ENCODE data around the gene LLPH.

Gene LLPH

DNA sequence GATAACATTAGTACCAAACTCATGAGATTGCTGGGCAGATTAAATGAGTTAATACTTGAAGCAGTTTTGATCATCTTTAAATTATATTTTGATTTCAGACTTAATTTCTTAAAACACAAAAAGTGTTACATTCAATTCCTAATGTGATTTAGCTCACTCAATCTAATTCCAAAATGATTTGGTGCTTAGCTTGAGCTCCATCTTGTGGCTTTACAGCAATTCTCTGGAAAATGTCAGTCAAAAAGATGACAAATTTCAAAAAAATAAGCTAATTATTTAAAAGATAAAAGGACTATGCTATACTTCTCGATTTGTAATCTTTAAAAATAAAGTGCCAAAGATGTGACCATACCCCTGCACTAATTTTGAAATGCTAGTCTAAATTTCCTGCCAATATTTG lies 10.1 kb downstream of the LLPH start:
- Mint-ChIP-seq H3K27ac (no peak overlapping the region), H3K4me1 (ENCODE audit: low read depth) (peaks cover 22% of the 10 kb centered on the region), H3K36me3 (peaks cover 17% of the 10 kb centered on the region), H3K9me3 (ENCODE audit: low read depth) (no peaks in the 10 kb centered on the region), H3K4me3 (no peak overlapping the region), H3K27me3 (no peaks in the 10 kb centered on the region)

DNA sequence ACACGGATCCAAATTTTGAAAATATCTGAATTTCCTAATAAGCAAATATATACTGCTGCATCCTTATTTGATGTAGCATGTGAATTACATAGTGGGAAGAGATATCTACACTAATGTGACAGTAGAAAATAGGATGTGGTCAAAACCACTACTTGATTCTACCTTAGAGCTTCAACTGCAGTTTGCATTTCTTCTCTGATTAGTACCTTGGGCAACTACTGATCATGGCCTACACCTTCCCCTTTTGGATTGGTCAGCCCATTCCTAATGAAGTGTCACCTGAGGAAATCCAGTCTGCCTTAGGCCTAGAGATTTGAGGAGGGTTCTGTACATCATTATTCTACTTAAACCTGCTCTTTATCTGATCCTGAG lies 10.7 kb downstream of the LLPH start:
- H3K27ac Mint-ChIP-seq: no peak overlapping the region
- H3K4me3 Mint-ChIP-seq: no peak overlapping the region
- no peaks in the 10 kb centered on the region for H3K27me3 Mint-ChIP-seq
- no peaks in the 10 kb centered on the region for H3K9me3 Mint-ChIP-seq (ENCODE audit: low read depth)
- H3K4me1 Mint-ChIP-seq (ENCODE audit: low read depth): peaks cover 16% of the 10 kb centered on the region
- H3K36me3 Mint-ChIP-seq: peaks cover 13% of the 10 kb centered on the region

DNA sequence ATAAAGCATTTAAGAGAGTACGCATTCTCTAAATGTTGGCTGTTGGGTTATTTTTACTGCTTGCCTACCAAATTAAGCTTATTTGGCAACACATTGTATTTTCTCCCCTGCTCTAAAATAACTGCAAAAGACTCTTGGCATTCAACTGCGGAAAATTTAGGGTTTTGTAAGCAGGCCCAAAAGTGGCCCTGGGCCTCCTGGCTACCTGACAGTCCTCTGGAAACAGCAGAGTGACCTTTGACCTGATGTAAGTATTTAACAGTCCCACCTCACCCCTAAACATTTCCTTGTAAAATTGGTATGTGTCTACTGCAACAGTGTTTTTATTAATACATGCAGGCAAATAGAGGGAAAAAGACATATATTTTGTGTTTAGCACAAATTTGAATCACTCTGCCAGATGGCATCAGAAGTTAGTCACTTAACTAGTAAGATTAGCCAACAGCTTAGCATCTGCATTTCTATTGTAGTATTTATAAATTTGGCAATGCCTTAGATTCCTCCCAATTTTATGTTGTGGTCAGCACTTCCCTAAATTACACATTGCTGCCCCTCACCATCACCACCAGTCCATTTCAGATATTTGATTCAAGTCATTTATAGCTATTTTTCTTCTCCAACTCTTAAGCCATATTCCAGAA lies 11.2 kb downstream of the LLPH start:
- H3K36me3 Mint-ChIP-seq: peaks cover 12% of the 10 kb centered on the region
- H3K27ac Mint-ChIP-seq: no peak overlapping the region

DNA sequence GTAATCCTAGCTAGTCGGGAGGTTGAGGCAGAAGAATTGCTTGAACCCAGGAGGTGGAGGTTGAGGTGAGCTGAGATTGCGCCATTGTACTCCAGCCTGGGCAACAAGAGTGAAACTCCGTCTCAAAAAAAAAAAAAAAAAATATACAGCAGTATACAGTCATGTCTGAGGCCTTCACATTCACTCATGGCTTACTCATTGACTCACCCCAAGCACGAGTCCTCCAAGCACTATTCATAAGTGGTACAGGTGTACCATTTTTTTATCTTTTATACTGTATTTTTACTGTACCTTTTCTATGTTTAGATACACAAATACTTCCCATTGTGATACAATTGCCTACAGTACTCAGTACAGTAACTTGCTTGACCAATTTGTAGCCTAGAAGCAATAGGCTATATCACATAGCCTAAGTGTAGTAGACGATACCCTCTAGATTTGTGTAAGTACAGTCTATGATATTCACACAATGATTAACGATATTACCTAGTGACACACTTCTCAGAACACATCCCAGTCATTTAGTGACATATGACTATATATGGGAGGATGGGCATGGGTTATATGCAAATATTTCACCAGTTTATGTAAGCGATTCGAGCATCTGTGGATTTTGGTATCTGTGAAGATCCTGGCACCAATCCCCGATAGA lies 12.2 kb downstream of the LLPH start:
- no peak overlapping the region for H3K27ac Mint-ChIP-seq
- H3K9me3 Mint-ChIP-seq (ENCODE audit: low read depth): no peaks in the 10 kb centered on the region
- H3K4me3 Mint-ChIP-seq: no peak overlapping the region
- peaks cover 10% of the 10 kb centered on the region for H3K36me3 Mint-ChIP-seq
- peaks cover 13% of the 10 kb centered on the region for H3K4me1 Mint-ChIP-seq (ENCODE audit: low read depth)
- H3K27me3 Mint-ChIP-seq: no peaks in the 10 kb centered on the region

More for the DNA sequence above, 11.2 kb downstream of the LLPH start:
- no peaks in the 10 kb centered on the region for H3K9me3 Mint-ChIP-seq (ENCODE audit: low read depth)
- H3K27me3 Mint-ChIP-seq: no peaks in the 10 kb centered on the region
- H3K4me1 Mint-ChIP-seq (ENCODE audit: low read depth): peaks cover 13% of the 10 kb centered on the region
- H3K4me3 Mint-ChIP-seq: no peak overlapping the region

DNA sequence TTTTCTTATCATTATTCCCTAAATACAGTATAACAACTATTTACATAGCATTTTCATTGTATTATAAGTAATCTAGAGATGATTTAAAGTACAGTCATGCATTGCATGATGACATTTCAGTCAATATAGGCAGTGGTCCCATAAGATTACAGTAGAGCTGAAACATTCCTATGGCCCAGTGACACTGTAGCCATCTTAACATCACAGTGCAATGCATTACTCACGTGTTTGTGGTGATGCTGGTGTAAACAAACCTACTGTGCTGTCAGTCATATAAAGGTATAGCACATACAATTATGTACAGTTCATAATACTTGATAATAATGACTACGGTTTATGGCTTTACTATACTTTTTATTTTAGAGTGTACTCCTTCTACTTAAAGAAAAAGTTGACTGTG lies 13.3 kb downstream of the LLPH start:
- no peak overlapping the region for H3K27ac Mint-ChIP-seq
- no peak overlapping the region for H3K4me3 Mint-ChIP-seq
- no peaks in the 10 kb centered on the region for H3K27me3 Mint-ChIP-seq
- peaks cover 10% of the 10 kb centered on the region for H3K36me3 Mint-ChIP-seq
- peaks cover 13% of the 10 kb centered on the region for H3K4me1 Mint-ChIP-seq (ENCODE audit: low read depth)
- H3K9me3 Mint-ChIP-seq (ENCODE audit: low read depth): no peaks in the 10 kb centered on the region

DNA sequence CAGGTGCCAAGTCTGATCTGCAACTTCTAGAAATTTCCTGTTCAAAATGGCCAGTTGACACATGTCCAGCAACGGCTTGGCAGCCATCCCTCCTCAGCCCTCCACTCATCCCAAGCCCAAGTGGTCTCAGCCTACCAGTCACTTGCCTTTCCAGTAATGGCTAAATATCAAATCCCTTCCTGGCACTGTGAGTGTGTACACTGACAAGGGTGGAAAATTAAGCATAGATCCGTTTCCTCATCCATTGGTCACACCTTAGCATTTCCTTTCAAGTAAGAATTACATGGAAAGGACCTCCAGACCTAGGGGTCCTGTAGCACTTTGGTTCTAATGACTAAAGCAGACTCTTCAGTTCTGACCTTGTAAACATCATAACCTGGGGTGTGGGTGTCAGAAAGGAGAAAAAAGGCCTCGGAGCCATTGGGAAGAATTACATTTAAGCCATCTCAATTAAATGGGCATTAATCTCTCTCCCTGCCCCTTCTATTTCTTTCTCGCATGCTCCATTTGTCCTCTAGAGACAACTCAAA lies 15.4 kb downstream of the LLPH start:
- no peaks in the 10 kb centered on the region for H3K9me3 Mint-ChIP-seq (ENCODE audit: low read depth)
- no peaks in the 10 kb centered on the region for H3K27me3 Mint-ChIP-seq
- H3K4me1 Mint-ChIP-seq (ENCODE audit: low read depth): peaks cover 8% of the 10 kb centered on the region
- H3K27ac Mint-ChIP-seq: no peak overlapping the region
- H3K4me3 Mint-ChIP-seq: no peak overlapping the region
- peaks cover 8% of the 10 kb centered on the region for H3K36me3 Mint-ChIP-seq

DNA sequence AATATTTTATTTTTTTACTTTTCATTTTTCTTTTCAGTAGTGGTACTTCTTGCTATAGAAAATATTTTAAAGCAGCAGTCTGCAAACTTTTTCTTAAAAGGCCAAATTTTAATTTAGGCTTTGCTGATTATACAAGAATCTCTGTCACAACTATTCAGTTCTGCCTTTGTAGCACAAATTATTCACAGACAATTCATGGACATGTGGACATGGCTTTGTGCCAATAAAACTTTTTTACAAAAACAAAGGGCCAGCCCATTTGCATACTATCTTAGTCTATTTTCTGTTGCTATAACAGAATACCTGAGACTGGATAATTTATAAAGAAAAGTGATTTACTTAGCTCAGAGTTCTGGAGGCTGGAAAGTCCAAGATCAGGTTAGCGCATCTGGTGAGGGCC lies 17.1 kb downstream of the LLPH start:
- Mint-ChIP-seq H3K27me3 (no peaks in the 10 kb centered on the region), H3K27ac (no peak overlapping the region), H3K4me1 (ENCODE audit: low read depth) (no peaks in the 10 kb centered on the region), H3K36me3 (peaks cover 3% of the 10 kb centered on the region), H3K4me3 (no peak overlapping the region), H3K9me3 (ENCODE audit: low read depth) (no peaks in the 10 kb centered on the region)

DNA sequence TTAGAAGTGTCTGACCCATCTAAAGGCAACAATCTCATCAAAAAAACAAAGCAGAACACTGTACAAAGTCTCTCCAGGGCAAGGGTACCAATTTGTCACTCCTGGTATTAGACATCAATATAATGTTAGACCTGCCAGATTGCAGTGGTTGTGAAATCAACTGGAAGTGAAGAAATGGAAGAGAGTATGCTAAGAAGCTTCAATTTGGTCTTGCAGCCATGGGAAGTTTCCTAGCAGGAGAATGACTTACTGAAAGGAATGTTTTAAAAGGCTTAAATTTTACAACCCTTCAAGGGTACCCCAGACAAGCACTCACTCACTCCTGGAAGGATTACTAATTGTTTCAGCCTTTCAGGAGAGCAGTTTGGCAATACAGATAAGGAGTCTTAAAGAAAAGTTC lies 18.9 kb downstream of the LLPH start:
- H3K4me1 Mint-ChIP-seq (ENCODE audit: low read depth): no peaks in the 10 kb centered on the region
- H3K9me3 Mint-ChIP-seq (ENCODE audit: low read depth): no peaks in the 10 kb centered on the region
- H3K36me3 Mint-ChIP-seq: peaks cover 3% of the 10 kb centered on the region
- no peaks in the 10 kb centered on the region for H3K27me3 Mint-ChIP-seq
- no peak overlapping the region for H3K27ac Mint-ChIP-seq
- no peak overlapping the region for H3K4me3 Mint-ChIP-seq

DNA sequence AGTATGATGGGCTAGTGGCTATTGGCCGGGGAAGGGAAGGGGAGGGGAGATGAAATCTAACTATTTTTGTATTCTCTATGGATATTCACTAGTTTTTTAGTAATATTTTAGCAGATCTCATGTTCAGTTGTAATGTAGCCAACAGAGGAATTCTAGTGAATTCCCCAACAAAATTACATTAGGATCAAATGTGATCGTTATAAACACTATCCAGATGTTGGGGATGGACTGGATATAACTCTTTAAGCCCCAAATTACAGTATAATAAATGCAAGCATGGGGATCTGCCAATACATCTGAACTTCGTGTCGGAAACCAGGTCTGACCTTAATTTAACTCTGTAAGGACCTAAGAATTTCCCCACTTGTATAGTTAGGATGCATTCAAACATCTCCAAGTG lies 21.5 kb downstream of the LLPH start:
- Mint-ChIP-seq H3K4me1 (ENCODE audit: low read depth) (no peaks in the 10 kb centered on the region), H3K27me3 (no peaks in the 10 kb centered on the region), H3K9me3 (ENCODE audit: low read depth) (no peaks in the 10 kb centered on the region), H3K4me3 (no peak overlapping the region), H3K36me3 (peaks cover 2% of the 10 kb centered on the region), H3K27ac (no peak overlapping the region)

DNA sequence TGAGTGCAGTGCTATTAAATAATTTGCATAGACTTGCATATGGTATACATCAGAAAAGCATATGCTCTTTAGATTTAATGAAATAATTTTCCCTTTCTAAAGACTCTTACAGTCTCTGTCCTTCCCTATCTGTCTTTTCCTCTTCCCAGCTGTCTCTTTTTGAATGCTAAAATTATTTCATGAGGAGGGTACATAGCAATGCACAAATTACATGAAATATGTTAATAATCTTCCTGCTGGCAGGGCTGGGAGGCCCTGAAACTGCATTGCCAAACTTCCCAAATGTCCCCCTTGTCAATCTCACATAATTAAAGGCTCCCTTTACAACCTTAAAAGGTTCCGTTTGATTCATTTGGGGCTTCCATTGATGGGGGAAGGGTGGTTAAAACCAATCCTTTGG lies 22.2 kb downstream of the LLPH start:
- H3K36me3 Mint-ChIP-seq: no peaks in the 10 kb centered on the region
- H3K9me3 Mint-ChIP-seq (ENCODE audit: low read depth): no peaks in the 10 kb centered on the region
- no peak overlapping the region for H3K4me3 Mint-ChIP-seq
- no peak overlapping the region for H3K27ac Mint-ChIP-seq
- no peaks in the 10 kb centered on the region for H3K4me1 Mint-ChIP-seq (ENCODE audit: low read depth)
- H3K27me3 Mint-ChIP-seq: no peaks in the 10 kb centered on the region

DNA sequence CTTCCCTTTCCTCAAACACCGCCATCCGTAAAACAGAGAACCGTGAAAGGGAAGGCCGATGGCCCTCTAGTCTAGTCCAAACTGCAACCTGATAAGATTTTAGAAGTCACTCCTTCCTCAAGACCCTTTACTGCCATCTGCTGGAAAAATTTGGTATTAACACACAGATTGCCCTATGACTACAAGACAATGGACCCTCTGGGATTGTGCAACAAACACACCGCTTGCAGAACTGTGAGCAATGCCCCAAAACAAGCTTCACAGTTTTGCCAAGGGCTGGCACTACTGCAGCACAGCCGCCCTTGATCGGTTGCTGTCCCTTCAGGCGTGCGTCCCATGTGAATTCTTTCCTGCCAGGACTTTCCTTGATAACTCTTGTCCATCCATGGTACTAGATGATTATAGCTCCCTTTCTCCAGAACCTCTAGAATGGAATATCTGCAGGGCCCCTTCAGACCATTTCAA lies 23.1 kb downstream of the LLPH start:
- peaks cover 4% of the 10 kb centered on the region for H3K27me3 Mint-ChIP-seq
- no peak overlapping the region for H3K27ac Mint-ChIP-seq
- H3K36me3 Mint-ChIP-seq: no peaks in the 10 kb centered on the region
- H3K4me3 Mint-ChIP-seq: no peak overlapping the region
- H3K4me1 Mint-ChIP-seq (ENCODE audit: low read depth): no peaks in the 10 kb centered on the region
- H3K9me3 Mint-ChIP-seq (ENCODE audit: low read depth): no peaks in the 10 kb centered on the region

DNA sequence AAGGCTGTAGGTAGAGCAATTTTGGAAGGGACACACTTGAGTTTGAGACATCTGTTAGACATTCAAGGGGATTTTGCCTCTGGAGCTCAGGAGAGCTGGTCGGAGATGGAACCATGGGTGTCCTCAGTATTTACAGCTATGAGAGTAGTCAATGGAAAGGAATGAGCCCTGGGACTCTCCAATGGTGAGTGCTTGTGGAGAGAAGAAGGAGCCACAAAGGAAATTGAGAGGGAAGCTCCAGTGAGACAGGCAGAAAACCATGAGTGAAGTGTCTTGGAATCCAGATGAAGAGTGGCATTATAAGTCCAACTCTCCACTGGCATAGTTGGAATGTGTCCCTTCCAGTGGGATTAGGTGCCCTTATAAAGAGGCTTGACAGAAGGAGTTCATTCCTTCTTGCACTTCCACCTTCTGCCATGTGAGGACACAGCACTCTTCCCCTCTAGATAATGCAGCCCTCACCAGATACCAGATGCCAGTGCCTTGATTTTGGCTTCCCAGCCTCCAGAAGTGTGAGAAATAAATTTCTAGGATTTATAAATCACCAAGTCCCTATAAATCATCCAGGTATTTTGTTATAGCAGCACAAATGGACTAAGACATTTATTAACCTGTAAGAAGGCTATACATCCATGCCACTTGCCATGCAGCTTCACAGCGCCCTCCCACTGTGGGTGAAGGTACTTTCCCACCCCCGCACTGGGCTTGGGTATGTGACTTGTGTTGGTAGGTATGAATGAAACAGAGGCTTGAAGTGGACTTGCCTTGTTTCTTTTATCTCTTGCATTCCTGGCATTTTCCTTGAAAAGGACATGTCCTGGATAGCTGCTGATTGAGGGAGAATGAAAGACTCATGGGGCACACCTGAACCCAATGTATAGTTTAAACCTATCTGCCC lies 27.3 kb downstream of the LLPH start:
- no peaks in the 10 kb centered on the region for H3K36me3 Mint-ChIP-seq
- peaks cover 5% of the 10 kb centered on the region for H3K9me3 Mint-ChIP-seq (ENCODE audit: low read depth)
- no peak overlapping the region for H3K27ac Mint-ChIP-seq
- H3K4me1 Mint-ChIP-seq (ENCODE audit: low read depth): no peaks in the 10 kb centered on the region
- H3K4me3 Mint-ChIP-seq: no peak overlapping the region
- peaks cover 14% of the 10 kb centered on the region for H3K27me3 Mint-ChIP-seq

DNA sequence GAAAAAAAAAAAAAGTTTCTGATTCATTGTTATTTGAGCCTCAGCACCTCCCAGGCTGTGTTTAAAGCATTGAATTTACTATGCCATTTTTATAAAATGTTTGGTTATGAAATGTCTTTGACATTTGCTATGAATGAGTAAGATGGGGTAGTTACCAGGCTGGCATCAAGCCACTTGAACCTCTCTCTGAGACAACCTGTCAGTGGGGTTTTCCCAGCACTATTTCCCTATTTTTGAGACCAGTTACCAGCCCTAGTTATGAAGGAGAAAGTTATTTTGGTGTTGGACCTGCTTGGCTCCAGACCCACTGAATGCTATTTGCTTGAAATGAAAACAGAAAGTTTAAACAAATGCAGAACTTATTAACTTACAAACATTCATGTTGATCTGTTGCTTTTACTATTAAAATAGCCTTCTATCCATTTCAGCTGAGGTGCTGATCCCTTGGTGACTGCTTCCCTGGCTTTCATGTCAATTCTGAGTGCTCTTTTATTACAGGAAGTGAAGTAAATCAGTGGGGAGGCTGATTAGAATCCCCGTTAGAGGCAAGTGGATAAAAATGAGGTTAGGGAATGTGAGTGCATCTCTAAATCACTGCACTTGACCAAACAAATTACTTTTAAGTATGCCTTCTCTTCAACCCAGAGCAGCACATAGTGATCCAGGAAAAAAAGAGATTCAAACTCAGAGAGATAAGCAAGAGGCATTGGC lies 37.8 kb downstream of the LLPH start:
- no peak overlapping the region for H3K27ac Mint-ChIP-seq
- H3K4me3 Mint-ChIP-seq: no peak overlapping the region
- H3K36me3 Mint-ChIP-seq: no peaks in the 10 kb centered on the region
- no peaks in the 10 kb centered on the region for H3K4me1 Mint-ChIP-seq (ENCODE audit: low read depth)
- H3K27me3 Mint-ChIP-seq: peaks cover 14% of the 10 kb centered on the region
- H3K9me3 Mint-ChIP-seq (ENCODE audit: low read depth): no peaks in the 10 kb centered on the region

DNA sequence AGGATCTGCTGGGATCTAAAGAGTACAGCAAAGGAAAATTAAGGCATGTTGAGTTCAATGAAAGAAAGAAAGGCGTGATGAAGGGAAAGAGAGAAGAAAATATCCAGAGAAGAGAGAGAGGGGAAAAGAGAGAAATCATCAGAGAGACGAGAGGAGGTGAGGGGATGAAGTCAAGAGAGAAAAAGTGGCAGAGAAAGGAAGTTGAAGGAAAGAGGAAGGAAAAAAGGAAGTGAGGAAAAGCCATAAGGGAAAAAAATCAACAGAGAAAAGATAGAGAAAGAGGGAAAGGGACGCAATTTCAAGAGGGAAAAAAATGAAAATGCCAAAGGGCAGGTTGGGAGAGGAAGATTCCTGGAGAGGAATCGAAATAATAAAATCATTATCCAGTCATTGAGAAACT lies 40.4 kb downstream of the LLPH start:
- H3K27ac Mint-ChIP-seq: no peak overlapping the region
- H3K9me3 Mint-ChIP-seq (ENCODE audit: low read depth): no peaks in the 10 kb centered on the region
- peaks cover 23% of the 10 kb centered on the region for H3K27me3 Mint-ChIP-seq
- no peak overlapping the region for H3K4me3 Mint-ChIP-seq
- no peaks in the 10 kb centered on the region for H3K4me1 Mint-ChIP-seq (ENCODE audit: low read depth)
- no peaks in the 10 kb centered on the region for H3K36me3 Mint-ChIP-seq
